Measurements from ENCODE around the gene ACVR1B.

Gene ACVR1B

GRCh38 chr12:51992246-51992645, 40.7 kb downstream of the ACVR1B start:
- Histone ChIP-seq H3K4me1 (ENCODE audit: insufficient read depth, low read length) (no peaks in the 10 kb centered on the region), H3K27me3 (ENCODE audit: insufficient read depth, low read length) (no peaks in the 10 kb centered on the region), H3K36me3 (ENCODE audit: insufficient read depth, low read length) (peaks cover 72% of the 10 kb centered on the region), H2AFZ (ENCODE audit: low read depth, low read length) (no peak overlapping the region), H3K4me3 (ENCODE audit: low read length) (no peak overlapping the region), H3K9me3 (ENCODE audit: low read length) (no peaks in the 10 kb centered on the region)

DNA sequence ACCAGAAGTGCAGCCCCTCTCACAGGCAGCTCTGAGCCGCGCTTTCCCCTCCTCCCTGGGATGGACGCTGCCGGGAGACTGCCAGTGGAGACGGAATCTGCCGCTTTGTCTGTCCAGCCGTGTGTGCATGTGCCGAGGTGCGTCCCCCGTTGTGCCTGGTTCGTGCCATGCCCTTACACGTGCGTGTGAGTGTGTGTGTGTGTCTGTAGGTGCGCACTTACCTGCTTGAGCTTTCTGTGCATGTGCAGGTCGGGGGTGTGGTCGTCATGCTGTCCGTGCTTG, 43.0 kb downstream of the ACVR1B start:
- Histone ChIP-seq H3K36me3 (ENCODE audit: insufficient read depth, low read length) (peaks cover 78% of the 10 kb centered on the region), H3K4me1 (ENCODE audit: insufficient read depth, low read length) (no peaks in the 10 kb centered on the region), H3K27me3 (ENCODE audit: insufficient read depth, low read length) (no peaks in the 10 kb centered on the region), H3K4me3 (ENCODE audit: low read length) (no peak overlapping the region), H2AFZ (ENCODE audit: low read depth, low read length) (no peak overlapping the region), H3K9me3 (ENCODE audit: low read length) (no peaks in the 10 kb centered on the region)

DNA sequence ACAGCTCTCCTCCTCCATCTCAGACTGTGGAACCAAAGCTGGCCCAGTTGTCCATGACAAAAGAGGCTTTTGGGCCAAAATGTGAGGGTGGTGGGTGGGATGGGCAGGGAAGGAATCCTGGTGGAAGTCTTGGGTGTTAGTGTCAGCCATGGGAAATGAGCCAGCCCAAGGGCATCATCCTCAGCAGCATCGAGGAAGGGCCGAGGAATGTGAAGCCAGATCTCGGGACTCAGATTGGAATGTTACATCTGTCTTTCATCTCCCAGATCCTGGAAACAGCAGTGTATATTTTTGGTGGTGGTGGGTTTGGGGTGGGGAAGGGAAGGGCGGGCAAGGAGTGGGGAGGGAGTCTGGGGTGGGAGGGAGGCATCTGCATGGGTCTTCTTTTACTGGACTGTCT, 43.5 kb downstream of the ACVR1B start:
- no peaks in the 10 kb centered on the region for H3K4me1 ChIP-seq (ENCODE audit: insufficient read depth, low read length)
- no peaks in the 10 kb centered on the region for H3K9me3 ChIP-seq (ENCODE audit: low read length)
- no peak overlapping the region for H2AFZ ChIP-seq (ENCODE audit: low read depth, low read length)
- H3K27me3 ChIP-seq (ENCODE audit: insufficient read depth, low read length) = no peaks in the 10 kb centered on the region
- peaks cover 79% of the 10 kb centered on the region for H3K36me3 ChIP-seq (ENCODE audit: insufficient read depth, low read length)
- H3K4me3 ChIP-seq (ENCODE audit: low read length) = no peak overlapping the region

DNA sequence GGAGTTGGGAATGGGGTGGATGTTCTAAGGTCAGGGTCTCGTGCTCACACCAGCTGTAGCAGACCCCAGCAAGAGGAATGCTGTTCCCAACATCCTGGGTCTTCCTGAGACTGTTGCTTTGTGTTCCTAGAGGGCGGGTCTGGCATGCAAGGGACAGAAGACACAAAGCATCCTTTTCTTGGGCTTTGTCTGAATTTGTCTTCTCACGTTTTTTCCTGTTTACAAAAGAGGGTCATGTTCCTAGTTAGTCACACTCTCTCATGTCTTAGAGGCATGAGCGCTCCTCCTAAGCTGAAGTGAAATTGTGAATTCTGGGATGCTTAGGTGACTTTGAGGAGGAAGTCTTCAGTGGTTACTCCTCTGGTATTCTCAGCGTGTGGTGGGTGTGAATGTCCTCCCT, 45.6 kb downstream of the ACVR1B start:
- Histone ChIP-seq H3K4me3 (ENCODE audit: low read length) (no peak overlapping the region), H3K27me3 (ENCODE audit: insufficient read depth, low read length) (no peaks in the 10 kb centered on the region), H3K36me3 (ENCODE audit: insufficient read depth, low read length) (peaks cover 67% of the 10 kb centered on the region), H3K4me1 (ENCODE audit: insufficient read depth, low read length) (no peaks in the 10 kb centered on the region), H3K9me3 (ENCODE audit: low read length) (no peaks in the 10 kb centered on the region), H2AFZ (ENCODE audit: low read depth, low read length) (no peak overlapping the region)

GRCh38 chr12:52003016-52003550, 51.6 kb downstream of the ACVR1B start:
- Histone ChIP-seq H3K36me3 (ENCODE audit: insufficient read depth, low read length) (peaks cover 27% of the 10 kb centered on the region), H3K27me3 (ENCODE audit: insufficient read depth, low read length) (no peaks in the 10 kb centered on the region), H2AFZ (ENCODE audit: low read depth, low read length) (no peak overlapping the region), H3K4me1 (ENCODE audit: insufficient read depth, low read length) (no peaks in the 10 kb centered on the region), H3K4me3 (ENCODE audit: low read length) (no peak overlapping the region), H3K9me3 (ENCODE audit: low read length) (peaks cover 4% of the 10 kb centered on the region)

GRCh38 chr12:52003591-52003990, 52.1 kb downstream of the ACVR1B start:
- H3K4me1 ChIP-seq (ENCODE audit: insufficient read depth, low read length) = no peaks in the 10 kb centered on the region
- peaks cover 4% of the 10 kb centered on the region for H3K9me3 ChIP-seq (ENCODE audit: low read length)
- no peaks in the 10 kb centered on the region for H3K27me3 ChIP-seq (ENCODE audit: insufficient read depth, low read length)

GRCh38 chr12:52004042-52004648, 52.6 kb downstream of the ACVR1B start:
- Histone ChIP-seq H2AFZ (ENCODE audit: low read depth, low read length) (no peak overlapping the region), H3K4me3 (ENCODE audit: low read length) (no peak overlapping the region), H3K36me3 (ENCODE audit: insufficient read depth, low read length) (peaks cover 21% of the 10 kb centered on the region)

More at GRCh38 chr12:52003591-52003990, 52.1 kb downstream of the ACVR1B start:
- H3K4me3 ChIP-seq (ENCODE audit: low read length) = no peak overlapping the region
- peaks cover 25% of the 10 kb centered on the region for H3K36me3 ChIP-seq (ENCODE audit: insufficient read depth, low read length)
- H2AFZ ChIP-seq (ENCODE audit: low read depth, low read length) = no peak overlapping the region

GRCh38 chr12:52005218-52005902, 53.9 kb downstream of the ACVR1B start:
- no peak overlapping the region for H3K4me3 ChIP-seq (ENCODE audit: low read length)
- no peak overlapping the region for H2AFZ ChIP-seq (ENCODE audit: low read depth, low read length)
- H3K27me3 ChIP-seq (ENCODE audit: insufficient read depth, low read length) = no peaks in the 10 kb centered on the region
- H3K4me1 ChIP-seq (ENCODE audit: insufficient read depth, low read length) = peaks cover 10% of the 10 kb centered on the region
- peaks cover 4% of the 10 kb centered on the region for H3K9me3 ChIP-seq (ENCODE audit: low read length)
- H3K36me3 ChIP-seq (ENCODE audit: insufficient read depth, low read length) = peaks cover 14% of the 10 kb centered on the region

More at GRCh38 chr12:52004042-52004648, 52.6 kb downstream of the ACVR1B start:
- H3K9me3 ChIP-seq (ENCODE audit: low read length) = peaks cover 4% of the 10 kb centered on the region
- H3K27me3 ChIP-seq (ENCODE audit: insufficient read depth, low read length) = no peaks in the 10 kb centered on the region
- no peaks in the 10 kb centered on the region for H3K4me1 ChIP-seq (ENCODE audit: insufficient read depth, low read length)

DNA sequence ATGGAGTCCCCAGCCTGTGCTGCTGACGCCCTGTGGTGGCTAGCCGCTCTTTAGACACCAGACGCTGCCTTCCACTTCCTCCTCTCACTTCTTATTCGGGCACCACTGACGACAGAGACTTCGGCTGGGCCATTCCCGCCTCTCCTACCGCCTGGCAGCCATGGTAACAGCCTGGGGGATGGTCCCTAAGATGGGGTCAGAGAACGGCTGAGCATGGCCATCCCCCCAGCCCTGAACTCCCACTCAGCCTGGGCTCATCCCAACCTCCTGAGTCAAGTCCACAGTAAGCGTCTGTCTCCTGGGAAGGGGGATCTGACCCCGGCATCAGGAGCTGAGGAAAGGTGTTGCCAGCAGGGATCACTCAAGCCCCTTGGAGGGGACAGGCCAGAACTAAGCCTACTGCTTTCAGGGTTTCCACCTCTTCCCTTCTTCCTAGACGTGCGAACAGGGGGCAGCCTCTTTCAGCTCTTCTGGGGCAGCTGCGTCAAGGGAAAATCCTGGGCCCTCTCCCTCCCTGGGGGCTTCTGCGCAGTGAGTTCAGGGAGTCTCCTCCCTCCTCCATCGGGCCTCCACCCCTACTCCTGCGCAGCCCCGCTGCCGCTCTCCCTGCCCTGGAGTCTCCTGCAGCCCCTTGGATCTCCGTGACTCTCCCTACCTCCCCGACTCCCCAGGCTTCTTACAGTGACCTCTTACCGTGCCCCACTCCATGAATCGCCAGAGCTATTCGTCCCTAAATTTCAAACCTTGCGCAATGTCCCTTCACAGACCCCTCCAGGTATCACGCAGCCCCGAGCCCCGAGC, 54.6 kb downstream of the ACVR1B start:
- Histone ChIP-seq H3K4me1 (ENCODE audit: insufficient read depth, low read length) (peaks cover 18% of the 10 kb centered on the region), H3K9me3 (ENCODE audit: low read length) (peaks cover 4% of the 10 kb centered on the region), H3K4me3 (ENCODE audit: low read length) (no peak overlapping the region), H3K27me3 (ENCODE audit: insufficient read depth, low read length) (no peaks in the 10 kb centered on the region), H3K36me3 (ENCODE audit: insufficient read depth, low read length) (peaks cover 9% of the 10 kb centered on the region), H2AFZ (ENCODE audit: low read depth, low read length) (no peak overlapping the region)

GRCh38 chr12:52006726-52007157, 55.2 kb downstream of the ACVR1B start, which contains the start of gene TAMALIN:
Gene TAMALIN (plus strand): TSS chr12:52006946. CDS start chr12:52007020, 74 bp downstream.
- H3K27me3 ChIP-seq (ENCODE audit: insufficient read depth, low read length) = no peaks in the 10 kb centered on the region
- H3K4me3 ChIP-seq (ENCODE audit: low read length) = no peak within 1 kb of the TSS
- peaks cover 4% of the 10 kb centered on the region for H3K9me3 ChIP-seq (ENCODE audit: low read length)
- H3K36me3 ChIP-seq (ENCODE audit: insufficient read depth, low read length) = peaks cover 12% of the 10 kb centered on the region
- H2AFZ ChIP-seq (ENCODE audit: low read depth, low read length) = no peak within 1 kb of the TSS
- peaks cover 18% of the 10 kb centered on the region for H3K4me1 ChIP-seq (ENCODE audit: insufficient read depth, low read length)

DNA sequence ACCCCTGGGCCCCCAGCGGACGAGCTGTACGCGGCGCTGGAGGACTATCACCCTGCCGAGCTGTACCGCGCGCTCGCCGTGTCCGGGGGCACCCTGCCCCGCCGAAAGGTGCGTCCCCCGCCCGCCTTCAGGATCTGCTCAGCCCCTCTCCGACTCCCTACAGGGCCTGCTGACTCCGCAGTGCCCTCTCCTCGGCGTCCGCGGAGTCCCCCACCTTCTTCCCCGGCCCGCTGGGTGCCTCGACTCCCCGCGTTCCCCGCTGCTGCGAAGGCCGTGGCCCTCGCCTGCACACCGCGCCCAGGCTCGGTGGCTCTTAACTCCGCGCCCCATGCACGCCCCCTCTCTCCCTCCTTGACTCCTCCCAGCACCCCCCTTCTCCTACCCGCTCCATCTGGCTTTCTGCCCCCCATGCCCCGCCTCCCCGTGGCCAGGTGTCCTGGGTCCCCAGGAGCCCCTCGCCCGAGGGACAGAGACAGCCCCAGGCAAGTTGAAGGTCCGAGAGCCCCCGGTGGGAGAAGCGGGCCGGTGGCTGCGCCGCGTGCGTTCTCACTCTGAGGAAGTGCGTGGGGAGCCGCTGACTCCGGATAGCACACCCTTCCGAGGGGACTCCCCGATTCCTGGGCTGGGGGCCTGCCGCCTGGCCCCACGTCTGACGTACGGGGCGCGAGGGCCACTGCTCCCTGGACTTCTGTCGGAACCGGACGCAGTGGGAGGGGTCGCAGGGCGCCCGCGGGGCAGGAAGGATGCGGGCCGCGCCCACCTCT, 55.8 kb downstream of the ACVR1B start:
- H3K9me3 ChIP-seq (ENCODE audit: low read length) = peaks cover 4% of the 10 kb centered on the region
- H2AFZ ChIP-seq (ENCODE audit: low read depth, low read length) = no peak overlapping the region
- H3K27me3 ChIP-seq (ENCODE audit: insufficient read depth, low read length) = no peaks in the 10 kb centered on the region
- peaks cover 18% of the 10 kb centered on the region for H3K4me1 ChIP-seq (ENCODE audit: insufficient read depth, low read length)
- peaks cover 15% of the 10 kb centered on the region for H3K36me3 ChIP-seq (ENCODE audit: insufficient read depth, low read length)
- H3K4me3 ChIP-seq (ENCODE audit: low read length) = no peak overlapping the region

GRCh38 chr12:52007982-52008510, 56.5 kb downstream of the ACVR1B start:
- Histone ChIP-seq H2AFZ (ENCODE audit: low read depth, low read length) (no peak overlapping the region), H3K27me3 (ENCODE audit: insufficient read depth, low read length) (no peaks in the 10 kb centered on the region), H3K4me1 (ENCODE audit: insufficient read depth, low read length) (peaks cover 18% of the 10 kb centered on the region), H3K4me3 (ENCODE audit: low read length) (no peak overlapping the region), H3K36me3 (ENCODE audit: insufficient read depth, low read length) (peaks cover 19% of the 10 kb centered on the region), H3K9me3 (ENCODE audit: low read length) (peaks cover 4% of the 10 kb centered on the region)

All from neuron (in vitro differentiated cells).